ENCODE measurements around the gene MYBPC1. TPM values are rescaled to one million over a fixed set of nuclear protein-coding genes. Genes with fewer than 3 reads are reported as not detected.

The MYBPC1 gene
- total RNA-seq, 1 experiment from 2014 or later, result not detected

- no peak for DNase-seq (ENCODE audit: low read depth)
Observed at GRCh38 chr12:101599311-101599710, 4.5 kb downstream of the MYBPC1 start.

GRCh38 chr12:101599771-101600484 lies 5.2 kb downstream of the MYBPC1 start:
- DNase-seq (ENCODE audit: low read depth), result no peak

DNA sequence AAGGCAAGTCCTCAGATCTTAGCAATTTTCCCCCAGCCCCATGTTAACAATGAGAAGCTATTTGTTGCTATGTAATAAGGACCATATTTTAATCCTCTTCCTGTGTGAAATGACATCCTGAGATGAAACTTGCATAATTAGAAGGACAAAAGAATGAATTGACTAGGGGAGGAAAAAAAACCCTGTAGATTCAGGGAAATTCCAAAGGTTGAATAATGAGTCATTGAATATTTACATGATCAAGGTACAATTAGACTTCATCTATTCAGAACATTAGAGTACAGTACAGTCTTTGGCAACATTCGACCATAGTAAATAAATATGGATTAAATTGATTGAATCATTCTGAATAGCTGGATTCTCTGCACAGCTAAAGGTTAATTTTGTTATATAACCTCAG lies 9.4 kb downstream of the MYBPC1 start:
- no peak for DNase-seq (ENCODE audit: low read depth)

GRCh38 chr12:101607894-101608293 lies 13.1 kb downstream of the MYBPC1 start:
- no peak for DNase-seq (ENCODE audit: low read depth)

- DNase-seq (ENCODE audit: low read depth), result no peak
Observed at GRCh38 chr12:101608301-101609133, 13.7 kb downstream of the MYBPC1 start.

DNA sequence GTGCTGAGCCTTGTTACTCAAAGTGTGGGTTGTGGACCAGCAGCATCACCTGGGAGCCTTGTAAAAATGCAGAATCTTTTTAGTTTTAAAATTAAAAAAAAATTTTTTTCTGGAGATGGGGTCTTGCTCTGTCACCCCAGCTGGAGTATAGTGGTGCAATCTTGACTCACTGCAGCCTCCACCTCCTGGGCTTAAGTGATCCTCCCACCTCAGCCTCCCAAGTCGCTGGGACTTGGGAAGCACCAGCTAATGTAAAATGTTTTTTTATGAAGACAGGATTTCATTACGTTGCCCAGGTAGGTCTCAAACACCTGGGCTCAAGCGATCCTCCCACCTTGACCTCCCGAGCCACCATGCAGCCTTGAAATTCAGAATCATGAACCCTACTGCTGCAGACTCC lies 14.4 kb downstream of the MYBPC1 start:
- DNase-seq (ENCODE audit: low read depth), result no peak

GRCh38 chr12:101612160-101612916 lies 17.6 kb downstream of the MYBPC1 start:
- no peak for DNase-seq (ENCODE audit: low read depth)

DNA sequence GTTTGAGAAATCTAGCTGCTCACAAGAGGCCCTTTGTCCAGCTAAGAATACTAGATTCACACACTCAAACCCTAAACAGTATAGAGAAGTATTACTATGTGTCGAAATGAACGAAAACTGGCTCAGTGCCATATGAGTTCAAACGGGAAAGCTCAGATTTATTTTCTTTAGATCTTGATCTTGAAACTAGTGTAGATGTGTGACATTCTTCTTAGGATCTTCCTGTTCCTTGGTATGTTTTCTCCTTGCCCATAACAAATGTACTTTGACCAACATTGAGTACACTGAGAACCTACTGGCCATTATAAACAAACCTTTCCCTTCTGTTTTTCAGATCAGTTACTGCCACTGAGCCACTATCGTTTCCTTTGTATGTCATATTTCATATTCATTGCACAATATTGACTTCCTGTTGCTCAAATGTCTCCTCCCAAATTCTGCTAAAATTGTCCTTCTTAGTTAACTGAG lies 21.3 kb downstream of the MYBPC1 start:
- DNase-seq (ENCODE audit: low read depth), result peak; percentile 2

DNA sequence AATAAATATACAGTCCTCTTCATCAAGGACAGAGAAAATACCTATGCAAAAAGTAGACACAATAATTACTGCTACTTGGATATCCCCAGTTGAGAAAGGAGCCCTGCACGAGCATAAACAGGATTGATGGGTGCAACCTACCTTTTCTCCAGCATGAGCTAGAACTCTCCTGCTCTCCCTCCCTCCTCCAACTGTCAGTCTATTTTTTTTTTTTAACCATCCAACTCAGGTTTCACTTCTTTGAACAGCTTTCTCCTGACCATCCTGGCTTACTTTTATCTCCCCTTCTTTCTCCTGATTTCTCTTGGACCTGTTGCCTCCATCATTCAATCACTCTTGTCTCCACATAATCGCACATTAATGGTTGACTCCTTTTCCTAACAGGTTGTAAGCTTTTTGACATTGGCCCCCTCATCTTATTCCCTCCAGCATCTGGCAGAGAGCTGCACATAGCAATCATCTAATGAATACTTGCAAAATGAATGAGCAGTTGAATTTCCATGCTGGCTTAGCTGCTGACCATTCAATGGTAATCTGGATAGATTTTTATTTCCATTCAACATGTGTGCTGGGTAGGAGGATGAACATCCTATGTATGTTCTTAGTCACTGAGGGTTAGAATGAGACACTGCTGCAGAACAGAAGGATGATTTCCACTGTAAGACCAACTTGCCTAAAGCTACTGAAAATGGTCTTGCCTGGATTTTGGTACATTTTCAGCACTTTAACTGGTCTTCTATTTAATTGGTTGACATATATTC lies 24.4 kb downstream of the MYBPC1 start:
- no peak for DNase-seq (ENCODE audit: low read depth)

- no peak for DNase-seq (ENCODE audit: low read depth)
Observed at GRCh38 chr12:101619858-101620761, 25.3 kb downstream of the MYBPC1 start.

GRCh38 chr12:101620762-101621133 lies 26.0 kb downstream of the MYBPC1 start:
- no peak for DNase-seq (ENCODE audit: low read depth)

DNA sequence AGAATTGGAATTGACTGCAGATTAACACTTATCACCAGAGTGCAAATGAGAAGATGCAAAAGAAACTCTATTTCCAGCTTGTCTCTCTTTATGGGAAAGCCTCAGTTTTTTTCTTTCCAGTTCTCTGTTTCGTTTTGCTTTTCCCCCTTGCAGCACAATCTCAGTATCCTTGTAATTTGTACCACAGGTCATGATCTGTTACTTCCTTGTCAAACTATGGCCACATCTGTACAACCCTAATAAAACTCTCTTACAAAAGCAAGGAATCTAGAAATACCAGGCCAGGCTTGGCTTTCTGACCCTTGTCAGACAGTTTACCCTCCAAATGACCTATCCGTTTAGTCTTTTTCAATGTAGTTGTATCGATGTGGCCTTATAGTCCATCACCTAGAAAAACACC lies 33.9 kb downstream of the MYBPC1 start:
- no peak for DNase-seq (ENCODE audit: low read depth)

DNA sequence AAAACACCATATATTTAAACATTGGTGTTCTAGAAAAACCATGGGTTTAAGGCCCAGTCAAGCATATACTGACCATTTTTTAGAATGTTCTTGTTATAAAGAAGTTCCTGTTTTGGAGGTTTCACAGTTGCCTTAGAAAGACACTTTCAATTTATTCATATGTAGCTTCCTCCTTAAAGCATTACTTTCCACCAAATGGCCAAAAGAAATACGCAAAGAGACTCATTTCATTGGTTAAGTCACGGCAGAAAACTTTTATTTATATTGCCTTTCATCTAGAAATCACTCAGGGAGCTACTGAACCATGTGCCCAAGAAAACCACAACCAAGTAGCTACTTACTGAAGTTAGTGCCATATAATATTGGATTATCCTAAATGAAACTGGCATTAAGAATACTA lies 40.0 kb downstream of the MYBPC1 start:
- no peak for DNase-seq (ENCODE audit: low read depth)

DNA sequence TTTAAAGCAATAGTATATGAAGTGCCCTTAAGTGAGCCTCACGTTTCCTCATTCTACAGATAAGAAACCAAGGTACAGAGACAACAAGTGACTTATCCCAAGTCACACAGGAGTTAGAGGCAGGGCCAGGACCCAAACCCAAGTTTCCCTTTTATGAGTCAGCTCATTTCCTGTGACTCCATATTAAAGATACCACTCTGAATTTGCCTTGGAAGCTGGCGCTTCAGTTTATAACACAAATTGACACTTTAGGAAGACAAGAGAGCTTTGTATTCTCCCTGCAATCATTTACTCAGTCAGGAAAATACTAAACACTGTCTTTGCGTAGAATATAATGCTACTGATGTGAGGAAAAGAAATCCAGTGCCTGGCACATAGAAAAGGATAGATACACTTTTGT lies 43.2 kb downstream of the MYBPC1 start:
- peak; percentile 3 for DNase-seq (ENCODE audit: low read depth)

GRCh38 chr12:101642115-101643067 lies 47.6 kb downstream of the MYBPC1 start:
- no peak for DNase-seq (ENCODE audit: low read depth)

DNA sequence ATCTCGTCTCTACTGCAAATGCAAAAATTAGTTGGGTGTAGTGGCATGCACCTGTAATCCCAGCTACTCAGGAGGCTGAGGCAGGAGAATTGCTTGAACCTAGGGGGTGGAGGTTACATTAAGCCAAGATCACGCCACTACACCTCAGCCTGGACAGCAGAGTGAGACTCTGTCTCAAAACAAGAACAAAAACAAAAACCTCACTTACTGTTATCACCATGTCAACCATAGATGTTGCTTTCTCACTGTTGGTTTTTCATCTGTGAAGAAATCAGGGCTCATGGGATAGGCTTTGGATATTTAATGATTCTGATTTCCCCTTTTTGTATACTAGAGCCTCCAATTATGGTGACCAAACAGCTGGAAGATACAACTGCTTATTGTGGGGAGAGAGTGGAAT lies 52.9 kb downstream of the MYBPC1 start:
- no peak for DNase-seq (ENCODE audit: low read depth)

DNA sequence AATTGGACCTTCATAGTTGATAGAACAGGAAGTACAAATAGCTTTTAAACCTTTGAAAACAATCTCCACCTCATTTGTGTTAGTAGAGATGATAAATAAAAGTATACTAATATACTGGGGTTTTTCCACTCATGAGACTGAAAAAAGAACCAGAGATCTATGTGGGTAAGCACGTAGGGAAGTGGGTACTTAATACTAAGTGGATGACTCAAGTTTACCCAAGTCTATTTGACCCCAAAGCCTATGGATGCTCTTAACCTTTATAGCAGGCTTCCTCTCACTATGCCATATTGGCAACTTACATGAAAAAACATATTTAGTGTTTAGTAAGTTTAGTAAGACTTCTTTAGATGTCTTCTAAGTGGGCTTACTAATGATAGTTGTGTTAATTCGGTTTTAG lies 53.4 kb downstream of the MYBPC1 start:
- no peak for DNase-seq (ENCODE audit: low read depth)

DNA sequence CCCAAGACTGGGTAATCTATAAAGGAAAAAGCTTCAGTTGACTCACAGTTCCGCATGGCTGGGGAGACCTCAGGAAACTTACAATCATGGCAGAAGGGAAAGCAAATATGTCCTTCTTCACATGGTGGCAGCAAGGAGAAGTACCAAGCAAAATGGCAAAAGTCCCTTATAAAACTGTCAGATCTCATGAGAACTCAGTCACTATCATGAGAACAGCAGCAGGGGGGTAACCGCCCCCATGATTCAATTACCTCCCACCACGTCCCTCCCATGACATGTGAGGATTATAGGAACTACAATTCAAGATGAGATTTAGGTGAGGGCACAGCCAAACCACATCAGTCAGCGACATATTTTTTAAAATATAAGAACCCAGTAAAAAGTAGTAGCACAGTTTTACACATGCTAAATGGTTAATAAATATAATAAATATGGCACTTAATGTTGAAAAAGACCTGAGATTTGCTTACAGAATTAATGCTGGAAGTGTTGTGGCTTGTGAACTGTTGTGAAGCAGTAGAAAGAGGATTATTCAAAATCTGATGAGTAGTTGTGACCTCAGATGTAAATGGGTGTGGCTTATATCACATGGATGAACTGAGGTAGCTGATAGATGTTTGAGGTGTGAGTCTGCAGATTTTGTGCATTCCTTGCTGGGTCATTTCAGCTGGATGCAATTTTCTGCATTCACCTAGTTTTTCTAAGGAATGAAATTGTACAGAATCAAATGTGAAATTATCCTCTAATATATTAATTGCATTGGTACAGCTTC lies 55.8 kb downstream of the MYBPC1 start:
- no peak for DNase-seq (ENCODE audit: low read depth)

GRCh38 chr12:101653030-101653429 lies 58.3 kb downstream of the MYBPC1 start:
- DNase-seq (ENCODE audit: low read depth), result no peak
